COLO668 (cell line): ENCODE results near the gene ABCC5.

Experiments used
- DNase-seq: peaks from one replicate; lab custom pipeline; 2025; ENCODE audit not compliant: unreplicated experiment; lab: John Stamatoyannopoulos, UW

The ABCC5 gene

DNA sequence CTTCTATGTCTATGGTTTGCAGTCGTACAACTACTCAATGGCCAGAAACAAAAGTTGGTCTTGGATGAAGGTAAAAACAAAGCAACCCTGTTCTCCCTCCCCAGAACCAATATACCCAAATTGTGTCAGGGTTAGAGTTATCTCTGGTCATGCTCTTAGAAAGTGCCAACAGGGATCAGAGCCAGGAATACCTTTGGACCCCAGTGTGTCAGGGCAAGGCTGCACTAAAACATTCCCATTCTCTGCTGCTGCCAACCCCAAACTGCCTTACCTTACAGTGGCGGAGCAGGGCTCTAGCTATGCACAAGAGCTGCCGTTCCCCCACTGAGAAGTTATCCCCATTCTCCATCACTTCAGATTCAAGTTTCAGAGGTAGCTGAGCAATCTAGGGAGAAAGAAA, 90.6 kb downstream of the ABCC5 start:
- no peak for DNase-seq

- DNase-seq, result no peak
These were observed 92.7 kb downstream of the ABCC5 start for GRCh38 chr3:183924956-183925355.

- DNase-seq, result no peak
These were observed 93.1 kb downstream of the ABCC5 start for GRCh38 chr3:183924543-183924942.

GRCh38 chr3:183922421-183922820, 95.3 kb downstream of the ABCC5 start:
- no peak for DNase-seq

DNA sequence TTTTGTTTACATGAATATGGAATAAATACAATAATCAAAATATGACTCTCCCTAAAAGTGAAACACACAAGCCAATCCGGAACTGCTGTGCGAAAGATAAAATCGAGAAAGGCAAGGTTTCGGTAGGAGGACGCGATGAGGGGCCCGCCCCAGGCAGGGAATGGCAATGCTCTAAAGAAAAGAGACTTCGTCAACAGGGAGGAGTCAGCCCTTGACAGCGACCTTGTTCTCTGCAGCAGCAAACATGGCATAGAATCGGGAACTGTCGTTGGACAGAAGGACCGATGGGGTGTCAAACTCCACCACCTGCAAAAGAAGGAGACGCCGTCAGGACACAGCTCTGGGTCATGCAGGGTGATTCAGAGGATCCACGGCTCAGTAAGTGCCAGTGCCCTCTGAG, 96.6 kb downstream of the ABCC5 start:
- no peak for DNase-seq

DNA sequence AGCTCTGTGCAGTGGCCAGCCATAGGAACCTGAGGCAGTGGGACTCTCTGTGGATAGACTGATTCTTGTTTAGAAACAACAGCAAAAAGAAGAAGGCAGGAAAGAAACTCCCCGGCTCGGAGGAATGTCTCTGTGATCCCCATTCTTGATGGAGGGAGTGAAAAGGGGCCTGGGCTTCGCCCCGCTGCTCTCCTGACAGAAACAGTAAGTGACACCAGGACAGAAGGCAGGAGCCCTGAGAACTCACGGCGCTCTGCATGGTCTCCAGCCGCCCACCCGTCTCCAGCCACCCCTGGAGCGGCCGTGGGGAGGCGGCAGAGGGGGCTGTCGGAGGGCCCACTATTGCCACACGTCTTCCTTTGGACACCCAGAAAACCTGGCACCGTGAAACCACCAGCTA, 97.3 kb downstream of the ABCC5 start:
- no peak for DNase-seq

DNA sequence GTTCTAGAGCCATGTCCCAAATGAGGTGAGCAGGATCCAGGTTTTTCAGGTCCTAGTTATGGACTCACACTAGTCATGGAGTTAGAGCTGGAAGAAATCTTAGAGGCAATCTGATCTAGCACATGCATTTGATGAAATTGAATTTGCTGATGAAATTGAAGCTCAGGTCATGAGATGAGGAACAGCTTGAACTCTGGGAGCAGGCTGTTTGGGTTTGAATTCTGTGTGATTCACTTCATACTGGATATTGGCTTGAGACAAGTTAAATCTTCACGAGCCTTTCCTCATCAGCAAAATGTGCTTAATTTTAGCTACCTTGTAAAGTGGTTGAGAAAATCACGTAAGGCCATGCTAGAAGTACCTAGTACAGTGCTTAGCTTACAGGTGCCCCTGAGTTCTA, 99.5 kb downstream of the ABCC5 start:
- no peak for DNase-seq

GRCh38 chr3:183917776-183918175, 99.9 kb downstream of the ABCC5 start:
- no peak for DNase-seq

DNA sequence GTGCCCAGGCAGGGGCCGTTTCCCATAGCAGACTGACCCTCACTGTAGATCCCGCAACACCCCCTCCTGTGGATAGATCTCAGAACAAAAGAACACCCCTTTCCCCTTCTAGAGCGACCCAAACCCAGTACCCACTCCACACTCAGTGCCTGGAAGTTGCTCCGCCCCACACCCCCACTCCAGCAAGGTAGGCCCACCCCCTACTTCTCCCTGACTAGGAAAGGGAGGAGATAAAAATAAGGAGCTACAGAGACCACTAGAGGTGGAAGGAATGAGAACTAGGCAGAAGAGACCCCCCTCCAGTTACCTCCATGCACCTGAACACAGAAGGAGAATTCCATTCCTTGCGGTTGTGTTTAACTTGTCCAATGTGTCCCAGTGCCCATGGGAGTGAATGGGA, 102.8 kb downstream of the ABCC5 start:
- DNase-seq, result no peak

DNA sequence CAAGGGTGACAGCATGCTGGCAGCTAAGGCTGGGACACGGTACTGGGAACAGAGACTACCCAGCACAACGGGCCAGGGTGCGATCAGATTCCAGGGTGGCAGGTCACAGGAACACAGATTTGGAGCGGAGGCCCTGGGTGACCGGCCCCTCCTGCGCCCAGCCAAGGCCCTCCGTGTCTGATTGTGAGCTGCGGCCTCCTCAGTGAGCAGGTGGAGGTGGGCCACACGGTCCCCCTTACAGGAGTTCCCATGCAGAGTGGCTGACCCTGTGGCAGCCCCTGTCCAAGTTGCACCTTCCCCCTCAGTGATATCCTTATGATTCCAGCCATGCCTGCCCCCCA, 104.1 kb downstream of the ABCC5 start:
- no peak for DNase-seq

- no peak for DNase-seq
These were observed 104.6 kb downstream of the ABCC5 start for GRCh38 chr3:183912895-183913579.

- no peak for DNase-seq
These were observed 105.7 kb downstream of the ABCC5 start for GRCh38 chr3:183911763-183912506.

- DNase-seq, result no peak
These were observed 106.6 kb downstream of the ABCC5 start for GRCh38 chr3:183911087-183911486.

GRCh38 chr3:183909030-183909600, 108.6 kb downstream of the ABCC5 start:
- DNase-seq, result no peak

DNA sequence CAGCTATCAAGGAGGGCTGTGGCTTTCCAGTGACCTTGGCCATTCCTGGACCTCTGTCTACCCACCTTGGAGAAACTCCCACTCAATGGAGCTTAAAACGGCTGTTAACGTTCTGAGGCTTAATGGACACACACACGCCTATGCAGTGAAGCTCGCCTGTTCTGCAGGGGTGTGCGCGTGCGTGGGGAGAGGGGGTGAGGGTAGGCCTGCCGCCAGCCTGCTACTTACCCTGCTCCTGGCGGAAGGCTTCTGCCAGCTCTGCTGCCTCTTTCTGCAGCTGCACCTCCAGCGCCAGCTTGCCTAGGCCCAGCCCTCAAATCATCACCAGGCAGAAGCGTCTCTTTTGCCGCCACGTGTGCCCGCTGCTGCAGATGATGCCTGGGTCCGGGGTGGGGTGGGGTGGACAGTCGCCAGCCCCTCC, 109.8 kb downstream of the ABCC5 start:
- no peak for DNase-seq

DNA sequence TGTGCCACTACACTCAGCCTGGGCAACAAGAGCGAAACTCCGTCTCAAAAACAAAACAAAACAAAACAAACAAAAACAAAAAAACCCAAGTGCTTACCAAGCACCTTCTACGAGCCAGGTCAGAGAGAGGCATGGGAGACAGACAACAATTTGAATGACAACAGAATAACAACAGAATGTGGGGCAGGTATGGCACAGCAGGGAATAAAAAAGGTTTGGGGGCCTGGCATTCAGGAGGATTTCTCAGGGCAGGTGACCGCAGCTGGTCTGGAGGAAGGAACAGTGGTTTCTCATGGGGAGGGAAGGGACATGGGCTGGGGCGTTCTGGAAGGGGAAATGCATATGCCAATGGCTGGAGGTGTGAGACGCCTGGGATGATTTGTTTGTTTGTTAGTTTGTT, 110.5 kb downstream of the ABCC5 start:
- no peak for DNase-seq

- no peak for DNase-seq
These were observed 111.3 kb downstream of the ABCC5 start for GRCh38 chr3:183906234-183906921.

DNA sequence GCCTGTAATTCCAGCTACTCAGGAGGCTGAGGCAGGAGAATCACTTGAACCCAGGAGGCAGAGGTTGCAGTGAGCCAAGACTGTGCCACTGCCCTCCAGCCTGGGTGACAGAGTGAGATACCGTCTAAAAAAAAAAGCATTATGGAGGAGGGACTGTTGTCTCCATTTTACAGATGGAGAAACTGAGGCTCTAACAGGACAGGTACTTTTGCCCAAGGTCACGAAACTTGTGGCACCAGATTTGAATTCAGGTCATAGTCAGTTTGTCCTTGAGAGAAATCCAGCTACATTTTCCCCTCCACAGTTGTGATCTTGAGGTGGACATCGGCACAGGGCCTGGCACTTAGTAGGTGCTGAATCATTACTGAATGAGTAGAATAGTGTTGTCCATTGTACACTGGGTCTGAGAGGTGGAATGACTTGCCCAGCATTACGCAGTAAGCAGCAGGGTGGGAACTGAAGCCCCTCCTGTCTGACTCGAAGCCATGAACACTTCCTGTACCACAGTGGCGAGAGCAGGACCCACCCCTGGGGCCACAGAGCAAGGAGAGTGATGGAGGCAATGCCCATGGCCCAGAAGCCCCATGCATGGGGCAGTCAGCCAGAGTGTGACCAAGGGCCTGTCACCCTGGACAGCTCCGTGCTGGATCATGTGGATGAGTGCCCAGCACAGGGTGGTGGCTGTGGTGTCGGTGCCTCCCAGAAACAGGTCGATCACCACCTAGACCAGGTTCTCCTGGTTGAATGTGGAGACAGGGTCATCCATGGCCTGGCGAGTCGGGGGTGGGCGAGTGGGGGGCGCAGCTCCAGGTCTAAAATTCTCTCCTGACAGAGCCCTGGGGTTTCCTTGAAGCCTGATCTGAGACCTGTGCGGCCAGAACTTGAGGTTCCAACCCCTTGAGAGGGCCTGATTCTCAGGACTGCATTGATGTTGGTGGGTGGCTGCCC, 112.6 kb downstream of the ABCC5 start:
- no peak for DNase-seq

DNA sequence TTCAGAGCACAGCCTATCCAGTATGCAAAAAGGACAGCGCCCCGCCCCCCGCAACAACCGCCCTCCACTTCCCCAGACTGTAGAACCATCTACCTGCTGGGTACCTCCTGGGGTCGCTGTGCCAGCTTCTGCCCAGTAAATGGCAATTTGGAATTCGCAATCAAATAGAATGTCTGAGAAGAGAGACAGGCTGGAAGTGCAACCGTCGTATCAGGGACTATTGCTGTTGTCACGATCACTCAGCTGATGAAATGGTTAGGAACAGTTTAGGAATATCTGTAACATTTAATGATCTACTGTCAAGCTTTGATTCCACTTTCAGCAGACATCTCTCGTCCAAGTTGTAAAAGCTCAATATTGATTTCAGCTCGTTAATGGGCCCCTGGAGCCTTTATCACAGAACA, 119.7 kb downstream of the ABCC5 start:
- no peak for DNase-seq

DNA sequence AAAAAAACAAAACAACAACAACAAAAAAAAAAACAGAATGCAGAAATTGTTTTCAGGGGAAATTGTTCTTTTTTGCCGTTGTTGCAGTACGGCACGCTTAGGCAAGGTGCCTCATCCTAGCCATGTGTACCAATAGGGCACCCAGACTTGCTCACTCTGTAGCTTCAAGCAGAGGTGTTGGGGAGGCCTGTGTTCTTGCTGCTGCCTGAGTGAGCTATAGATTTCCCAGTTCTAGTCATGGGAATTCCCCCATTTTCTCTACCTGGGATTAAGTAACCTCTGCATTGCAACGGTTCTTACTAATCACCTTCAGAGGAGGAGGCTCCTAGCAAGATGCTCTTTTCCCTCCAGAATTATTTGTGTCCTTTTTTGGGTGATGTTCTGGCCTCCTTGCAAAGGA, 120.1 kb downstream of the ABCC5 start:
- DNase-seq, result no peak

GRCh38 chr3:183896610-183897009, 121.1 kb downstream of the ABCC5 start:
- DNase-seq, result no peak
